Right ventricle myocardium inferior (tissue), 1 donor: ENCODE data around the gene XBP1. TPM values are rescaled to one million over a fixed set of nuclear protein-coding genes. Genes with fewer than 3 reads are reported as not detected.
A peak's percentile ranks its signal among the peaks of the same experiment; 100 is the strongest.
"Not testable (repeated sequence)": the region's sequence is repeated elsewhere in the genome, so short reads cannot be mapped to it uniquely, and the experiment has no call there.

Experiments
- ATAC-seq: fragments of 200-7000 bp; cut with Tn5 transposase; one replicate; pipeline ENCODE4 v1.9.1; 2020; ENCODE audit warnings: mild to moderate bottlenecking, moderate library complexity
- DNase-seq: peaks from one replicate; pipeline ENCODE4 v3.0.0; 2021; ENCODE audit errors: missing footprints
- intact Hi-C: fragments of 100-400 bp; cut with DNase I; formaldehyde crosslinking; loops from one replicate; pipeline ENCODE4 v1.11.0; 2022
- total RNA-seq: library from RNA; stranded (reverse); fragmentation: NEBNext Ultra II Directional; extraction: Animal tissue kit (Norgen Biotek cat#: 25700); gene quantifications from one replicate; pipeline ENCODE4 v1.2.1, GENCODE V29; 2021
- donor health status: DM: no; HTN: yes; CAD: no; lungs with severe emphysema.

Gene XBP1
- total RNA-seq, 1 donor from 2014 or later, result 71.8 TPM

DNA sequence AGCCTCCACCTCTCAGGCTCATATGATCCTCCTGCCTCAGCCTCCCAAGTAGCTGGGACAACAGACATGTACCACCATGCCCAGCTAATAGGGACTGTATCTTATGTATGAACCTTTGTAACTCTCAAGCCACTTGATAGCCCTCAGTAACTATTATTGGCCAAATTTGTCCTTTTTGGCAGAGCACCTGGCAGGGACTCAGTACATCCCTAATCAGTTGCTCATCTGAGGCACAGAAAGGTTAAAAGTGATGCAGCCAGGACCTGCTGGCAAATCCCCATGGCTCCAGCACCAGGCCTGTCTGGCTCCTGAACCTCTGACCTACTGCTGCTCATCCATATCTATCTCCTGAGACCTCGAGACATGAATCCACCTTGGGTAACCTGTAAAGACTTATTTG is 21.1 kb upstream of the XBP1 start:
- intact Hi-C loops, result loop anchor here (10.0 kb wide), 2 partner anchors 767 to 797 kb away; no protein-coding TSS in a partner anchor
- DNase-seq (no peak), ATAC-seq (no peak)

DNA sequence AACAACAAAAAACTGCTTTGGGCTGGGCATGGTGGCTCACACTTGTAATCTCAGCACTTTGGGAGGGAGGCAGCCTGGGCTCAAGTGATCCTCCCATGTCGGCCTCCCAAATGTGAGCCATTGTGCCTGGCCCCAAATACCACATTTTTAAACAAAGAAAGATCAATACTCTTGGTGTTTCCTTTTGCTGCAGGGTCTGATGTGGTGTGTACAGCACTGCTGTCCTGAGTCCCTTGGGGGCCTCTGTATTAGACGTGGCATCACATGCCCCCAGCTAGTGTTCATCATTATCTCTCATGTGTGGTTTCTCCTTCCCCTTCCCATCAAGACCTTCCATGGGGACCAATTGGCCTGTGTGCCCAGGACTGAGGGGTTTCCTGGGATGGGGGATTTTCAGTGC is 20.5 kb upstream of the XBP1 start:
- intact Hi-C loops, result loop anchor here (10.0 kb wide), 2 partner anchors 766 to 796 kb away; no protein-coding TSS in a partner anchor
- DNase-seq (no peak), ATAC-seq (no peak)

DNA sequence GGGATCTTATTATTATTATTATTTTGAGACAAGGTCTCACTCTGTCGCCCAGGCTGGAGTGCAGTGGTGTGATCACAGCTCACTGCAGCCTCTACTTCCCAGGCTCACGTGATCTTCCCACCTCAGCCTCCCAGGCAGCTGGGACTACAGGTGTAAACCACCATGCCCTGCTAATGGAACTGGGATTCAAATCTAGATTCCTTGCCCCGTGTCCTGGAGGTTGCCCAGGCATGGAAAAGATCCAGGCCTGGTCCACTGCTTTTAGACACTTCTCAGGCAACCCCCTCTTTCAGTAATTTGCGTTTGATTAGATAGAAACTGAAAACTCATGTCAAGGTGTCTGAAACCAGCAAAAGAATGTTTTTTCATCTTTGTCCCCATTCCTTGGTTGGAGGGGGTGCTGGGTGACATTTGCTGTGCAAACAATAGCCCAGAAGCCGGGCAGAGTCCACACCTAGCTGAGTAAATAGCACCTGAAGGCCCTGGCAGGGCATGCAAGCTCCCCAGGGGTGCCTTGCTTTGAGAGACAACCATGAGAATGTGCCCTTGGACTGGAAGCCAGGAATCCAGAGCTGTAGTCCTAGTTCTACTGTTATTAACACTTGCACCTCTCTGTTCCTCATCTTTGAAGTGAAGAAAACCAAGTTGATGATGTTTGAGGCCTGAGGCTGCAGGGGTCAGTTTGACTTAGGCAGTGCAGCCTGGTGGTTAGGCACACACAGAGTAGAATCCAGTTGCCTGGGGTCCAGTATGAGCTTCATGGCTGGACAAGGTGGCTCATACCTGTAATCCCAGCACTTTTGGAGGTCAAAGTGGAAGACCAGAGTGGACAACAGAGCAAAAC is 19.1 kb upstream of the XBP1 start:
- intact Hi-C loops, result loop anchor here (10.0 kb wide), 2 partner anchors 765 to 795 kb away; no protein-coding TSS in a partner anchor

DNA sequence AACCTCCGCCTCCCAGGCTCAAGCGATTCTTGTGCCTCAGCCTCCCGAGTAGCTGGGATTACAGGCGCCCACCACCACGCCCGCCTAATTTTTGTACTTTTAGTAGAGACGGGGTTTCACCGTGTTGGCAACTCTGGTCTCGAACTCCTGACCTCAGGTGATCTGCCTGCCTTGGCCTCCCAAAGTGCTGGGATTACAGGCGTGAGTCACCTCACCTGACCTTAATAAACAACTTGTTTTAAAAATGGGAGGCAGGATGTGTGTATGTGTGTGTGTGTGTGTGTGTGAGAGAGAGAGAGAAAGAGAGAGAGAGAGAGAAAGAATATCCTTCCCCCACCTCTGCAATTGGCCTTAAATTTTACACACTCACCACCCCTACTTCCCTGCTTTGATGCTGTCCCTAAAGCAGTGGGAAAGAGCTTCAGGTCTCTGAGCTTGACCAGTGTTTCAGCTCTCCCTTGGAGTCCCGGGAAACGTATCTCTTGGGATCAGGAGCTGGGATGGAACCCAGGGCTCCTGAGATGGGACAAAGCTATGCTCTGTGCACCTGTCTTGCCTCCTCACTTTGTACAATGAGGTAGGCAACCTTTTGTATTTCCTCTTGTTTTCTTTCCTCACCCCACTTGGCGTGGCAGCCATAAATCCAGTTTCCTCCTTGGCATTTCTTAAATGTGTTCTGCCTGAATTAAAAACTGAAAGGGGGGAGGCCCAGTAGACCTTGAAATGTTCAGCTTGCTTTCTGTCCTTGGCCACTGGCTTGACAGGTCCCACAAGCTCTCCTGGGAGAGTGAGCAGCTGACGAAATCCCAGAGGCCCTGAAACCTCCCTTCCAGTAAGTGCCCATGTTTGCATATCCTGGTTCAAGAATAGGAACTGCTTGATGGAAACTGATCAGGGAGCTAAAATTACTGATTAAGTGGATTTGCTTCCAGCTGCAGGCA is 17.8 kb upstream of the XBP1 start:
- ATAC-seq (peak; percentile 58), DNase-seq (no peak)

More for the DNA sequence above, 19.1 kb upstream of the XBP1 start:
- no peak for ATAC-seq
- DNase-seq, result no peak

DNA sequence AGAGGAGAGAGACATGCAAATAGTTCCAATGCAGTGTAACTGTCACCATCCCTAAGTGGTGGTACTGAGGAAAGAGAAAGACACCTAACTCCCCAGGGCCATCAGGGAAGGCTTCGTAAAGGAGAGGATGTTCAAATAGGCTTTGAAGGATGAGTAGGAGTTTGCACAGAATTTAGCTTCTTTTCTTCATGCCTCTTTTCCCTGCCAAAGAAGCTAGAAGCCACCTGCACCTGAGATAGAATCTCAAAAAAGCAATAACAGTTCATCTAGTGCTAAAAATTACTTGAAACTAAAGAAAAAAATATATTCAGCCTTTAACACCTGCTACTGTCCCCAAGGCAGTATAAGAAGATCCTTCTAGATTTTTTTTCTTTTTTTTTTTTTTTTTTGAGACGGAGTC is 16.7 kb upstream of the XBP1 start:
- intact Hi-C loops, result no loop called here
- DNase-seq (no peak), ATAC-seq (no peak)

More for the DNA sequence above, 17.8 kb upstream of the XBP1 start:
- intact Hi-C loops, result no loop called here

DNA sequence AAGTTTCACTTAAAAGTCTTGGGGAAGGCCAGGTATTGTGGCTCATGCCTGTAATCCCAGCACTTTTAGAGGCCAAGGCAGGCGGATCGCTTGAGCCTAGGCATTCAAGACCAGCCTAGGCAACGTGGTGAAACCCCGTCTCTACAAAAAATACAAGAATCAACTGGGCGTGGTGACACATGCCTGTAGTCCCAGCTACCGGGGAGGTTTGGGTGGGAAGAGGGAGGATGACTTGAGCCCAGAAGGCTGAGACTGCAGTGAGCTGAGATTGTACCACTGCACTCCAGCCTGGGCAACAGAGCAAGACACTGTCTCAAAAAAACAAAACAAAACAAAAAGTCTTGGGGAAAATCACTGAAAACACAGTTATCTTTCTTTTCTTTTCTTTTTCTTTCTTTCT is 15.4 kb upstream of the XBP1 start:
- DNase-seq, result no peak

DNA sequence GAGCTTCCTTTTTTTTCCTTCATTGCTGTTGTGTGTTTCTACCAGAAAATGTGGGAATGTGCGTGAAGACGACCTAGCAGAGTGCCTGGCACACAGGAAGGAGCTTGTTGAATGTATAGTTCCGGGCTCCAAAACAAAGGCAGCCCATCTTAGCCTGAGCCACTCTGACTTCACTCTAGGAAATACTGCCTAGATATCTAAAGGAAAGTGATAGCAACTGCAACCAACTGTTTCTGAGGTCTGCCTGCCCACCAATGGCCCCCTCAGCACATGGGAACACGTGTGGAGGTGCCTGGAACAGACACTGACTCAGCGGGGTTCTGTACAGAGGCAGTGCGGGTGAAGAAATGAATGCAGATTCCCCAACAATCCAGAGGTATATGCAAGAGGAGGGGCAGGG is 14.7 kb upstream of the XBP1 start:
- intact Hi-C loops, result no loop called here
- no peak for DNase-seq
- no peak for ATAC-seq

More for the DNA sequence above, 15.4 kb upstream of the XBP1 start:
- intact Hi-C loops, result no loop called here
- ATAC-seq, result no peak

DNA sequence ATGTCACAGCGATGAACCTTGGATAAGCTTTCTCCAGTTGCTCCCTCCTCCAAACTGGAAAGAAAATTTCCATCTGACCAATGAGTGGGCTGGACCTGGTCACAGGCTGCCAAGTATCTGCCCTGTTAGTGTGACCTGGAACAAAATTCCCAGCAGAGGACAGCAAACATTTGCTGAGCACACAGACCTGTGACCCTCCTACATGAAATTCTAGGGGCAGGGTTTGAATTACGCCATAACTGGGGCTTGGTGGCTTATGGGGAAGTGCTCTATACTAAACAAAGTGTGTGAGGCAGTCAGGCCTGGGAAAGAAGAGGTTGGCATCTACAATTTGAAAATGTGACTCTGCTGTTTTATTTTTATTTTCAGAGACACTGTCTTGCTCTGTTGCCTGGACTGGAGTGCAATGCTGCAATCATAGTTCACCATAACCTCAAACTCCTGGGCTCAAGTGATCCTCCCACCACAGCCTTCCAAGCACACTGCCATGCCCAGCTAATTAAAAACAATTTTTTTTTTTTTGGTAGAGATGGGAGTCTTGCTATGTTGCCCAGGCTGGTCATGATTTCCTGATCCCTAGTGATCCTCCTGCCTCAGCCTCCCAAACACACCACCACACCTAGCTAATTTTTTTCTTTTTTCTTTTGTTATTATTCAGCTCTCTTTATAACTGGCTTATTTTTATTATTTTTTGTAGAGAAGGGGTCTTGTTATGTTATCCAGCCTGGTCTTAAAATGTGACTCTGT is 13.6 kb upstream of the XBP1 start:
- DNase-seq, result no peak
- intact Hi-C loops, result no loop called here
- peak; percentile 50 for ATAC-seq

DNA sequence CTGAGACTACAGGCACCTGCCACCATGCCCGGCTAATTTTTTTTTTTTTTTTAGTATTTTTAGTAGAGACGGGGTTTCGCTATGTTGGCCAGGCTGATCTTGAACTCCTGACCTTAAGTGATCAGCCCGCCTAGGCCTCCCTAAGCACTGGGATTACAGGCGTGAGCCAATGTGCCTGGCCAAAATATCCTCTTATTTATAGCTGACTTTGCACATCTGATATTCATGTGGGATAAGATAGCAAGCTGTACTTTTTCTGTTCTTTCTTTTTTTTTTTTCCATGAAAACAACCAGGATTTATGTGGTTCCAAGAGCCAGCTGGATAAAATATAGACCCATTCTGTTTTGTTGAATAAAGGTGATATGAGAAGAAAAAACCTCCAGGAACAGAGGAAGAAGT is 12.1 kb upstream of the XBP1 start:
- DNase-seq (no peak), ATAC-seq (peak; percentile 59)
- intact Hi-C loops, result no loop called here

DNA sequence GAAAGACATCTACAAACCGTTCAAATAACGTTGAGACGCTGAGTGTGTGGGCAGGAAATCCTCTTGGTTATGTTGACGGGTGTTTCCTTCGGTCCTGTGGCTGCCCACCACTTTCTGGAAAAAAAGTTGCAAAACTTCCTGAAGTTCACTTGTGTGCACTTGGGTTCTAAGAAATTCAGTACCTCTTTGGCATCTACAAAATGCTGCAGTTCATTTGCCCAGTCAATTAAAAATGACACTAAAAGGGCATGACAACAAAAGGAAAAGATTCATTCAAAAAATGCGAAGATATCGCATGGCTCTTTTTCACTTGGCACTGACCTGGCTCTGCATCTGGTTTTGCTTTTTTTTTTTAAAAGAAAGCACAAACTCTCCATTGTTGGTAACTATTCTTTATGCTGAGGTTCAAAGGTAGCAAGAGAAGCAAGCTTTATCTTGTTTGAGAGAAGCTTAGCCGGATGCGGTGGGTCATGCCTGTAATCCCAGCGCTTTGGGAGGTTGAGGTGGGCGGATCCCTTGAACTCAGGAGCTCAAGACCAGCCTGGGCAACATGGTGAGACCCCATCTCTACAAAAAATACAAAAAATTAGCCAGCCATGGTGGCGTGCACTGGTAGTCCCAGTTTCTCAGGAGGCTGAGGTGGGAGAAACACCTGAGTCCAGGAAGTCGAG is 10.6 kb upstream of the XBP1 start:
- no peak for DNase-seq
- intact Hi-C loops, result no loop called here
- ATAC-seq, result no peak

DNA sequence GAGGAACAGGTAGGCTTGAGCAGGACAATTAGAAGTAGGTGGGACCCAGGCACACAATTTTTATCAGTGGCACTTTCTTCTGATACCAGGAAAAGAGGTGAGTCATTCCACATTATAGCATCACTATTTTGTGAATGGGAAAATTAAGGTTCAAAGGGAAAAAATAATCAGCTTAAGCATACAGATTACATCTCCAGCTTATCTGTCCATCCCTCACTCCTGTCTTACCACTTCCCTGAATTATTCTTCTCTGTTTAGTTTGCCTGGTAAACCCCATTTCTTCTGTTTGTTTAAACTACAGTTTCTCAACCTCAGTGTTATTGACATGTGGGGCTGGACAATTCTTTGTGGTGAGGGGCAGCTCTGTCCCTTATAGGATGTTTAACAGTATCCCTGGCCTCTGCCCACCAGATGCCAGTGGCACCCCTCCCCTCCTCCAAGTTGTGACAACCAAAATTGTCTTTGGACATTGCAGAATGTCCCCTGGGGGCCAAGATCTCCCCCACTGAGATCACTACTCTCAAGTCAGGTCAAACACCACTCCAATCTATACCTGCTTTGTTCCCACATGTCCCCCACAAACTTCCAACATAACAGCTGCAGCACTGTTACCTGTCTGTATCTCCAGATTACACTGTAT is 8.5 kb upstream of the XBP1 start:
- DNase-seq, result no peak
- intact Hi-C loops, result no loop called here
- no peak for ATAC-seq

DNA sequence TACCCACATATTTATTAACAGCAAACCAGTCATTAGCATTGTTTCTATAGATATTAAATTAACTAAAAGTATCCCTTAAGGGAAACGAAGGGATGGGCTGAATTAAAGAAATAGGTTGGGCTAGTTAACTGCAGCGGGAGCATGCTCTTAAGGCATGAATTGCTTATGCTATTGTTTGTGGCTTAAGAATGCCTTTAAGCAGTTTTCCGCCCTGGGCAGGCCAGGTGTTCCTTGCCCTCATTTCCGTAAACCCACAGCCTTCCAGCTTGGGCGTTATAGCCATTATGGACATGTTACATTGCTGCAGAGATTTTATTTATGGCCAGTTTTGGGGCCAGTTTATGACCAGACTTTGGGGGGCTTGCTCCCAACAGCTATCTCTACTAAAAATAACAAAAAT is 5.1 kb upstream of the XBP1 start:
- DNase-seq, ATAC-seq, intact Hi-C loops: not testable (repeated sequence)

DNA sequence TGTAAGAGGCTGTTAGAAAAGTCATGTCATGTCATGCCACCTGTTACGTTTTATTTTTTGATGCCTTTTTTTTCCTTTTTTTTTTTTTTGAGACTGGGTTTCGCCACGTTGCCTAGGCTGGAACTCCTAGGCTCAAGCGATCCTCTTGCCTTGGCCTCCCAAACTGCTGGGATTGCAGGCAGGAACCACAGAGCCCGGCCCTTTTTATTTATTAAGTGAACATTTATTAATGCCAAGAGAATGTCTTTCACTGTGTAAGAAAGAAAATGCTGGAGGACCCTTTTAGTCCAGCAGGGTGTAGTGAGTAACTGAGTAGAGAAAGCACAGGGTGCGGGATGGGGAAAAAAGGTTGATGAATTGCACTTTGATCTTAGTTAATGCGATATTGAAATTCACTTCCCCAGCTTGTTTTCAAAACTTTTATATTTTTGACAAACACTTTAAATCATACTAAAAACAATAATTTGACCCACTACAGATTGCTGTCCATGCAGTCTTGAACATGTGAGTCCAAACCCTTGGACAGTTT is 2.3 kb upstream of the XBP1 start:
- no peak for ATAC-seq
- DNase-seq, result no peak
- intact Hi-C loops, result no loop called here

DNA sequence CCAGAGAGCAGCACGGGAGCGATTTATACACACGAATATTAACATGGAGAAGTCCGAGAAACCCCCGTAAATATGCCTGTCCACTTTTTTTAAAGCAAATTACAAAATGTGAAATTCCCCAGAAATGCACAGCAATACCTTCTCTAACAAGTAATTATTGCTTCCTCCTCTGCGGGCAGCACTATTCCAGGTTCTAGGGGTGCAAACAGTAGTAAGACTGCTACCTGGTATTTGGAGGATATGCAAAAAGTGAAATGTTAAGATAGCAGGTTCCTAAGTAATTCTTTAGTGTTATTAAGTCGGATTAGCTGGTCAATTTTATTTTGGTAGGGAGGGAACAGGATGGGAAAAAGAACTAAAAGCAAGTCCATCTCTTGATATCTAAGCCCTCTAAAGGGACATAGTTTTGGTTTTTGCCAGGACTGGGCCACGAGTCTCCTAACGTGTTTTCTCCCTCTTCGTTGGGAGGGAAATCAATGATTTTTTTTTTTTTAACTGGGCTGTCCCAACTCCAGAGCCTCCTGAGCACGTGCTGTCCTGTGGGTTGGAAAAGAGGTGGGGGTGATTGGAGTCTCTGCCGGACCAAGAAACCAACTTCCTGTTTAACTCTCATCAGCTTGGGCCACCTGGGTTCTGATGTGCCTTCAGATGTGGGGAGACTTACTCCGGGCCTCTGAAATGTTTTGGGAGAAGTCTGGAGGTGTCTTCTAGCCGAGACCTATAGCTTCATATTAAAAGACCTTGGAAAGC is 1.7 kb upstream of the XBP1 start:
- no peak for DNase-seq
- intact Hi-C loops, result no loop called here
- no peak for ATAC-seq

DNA sequence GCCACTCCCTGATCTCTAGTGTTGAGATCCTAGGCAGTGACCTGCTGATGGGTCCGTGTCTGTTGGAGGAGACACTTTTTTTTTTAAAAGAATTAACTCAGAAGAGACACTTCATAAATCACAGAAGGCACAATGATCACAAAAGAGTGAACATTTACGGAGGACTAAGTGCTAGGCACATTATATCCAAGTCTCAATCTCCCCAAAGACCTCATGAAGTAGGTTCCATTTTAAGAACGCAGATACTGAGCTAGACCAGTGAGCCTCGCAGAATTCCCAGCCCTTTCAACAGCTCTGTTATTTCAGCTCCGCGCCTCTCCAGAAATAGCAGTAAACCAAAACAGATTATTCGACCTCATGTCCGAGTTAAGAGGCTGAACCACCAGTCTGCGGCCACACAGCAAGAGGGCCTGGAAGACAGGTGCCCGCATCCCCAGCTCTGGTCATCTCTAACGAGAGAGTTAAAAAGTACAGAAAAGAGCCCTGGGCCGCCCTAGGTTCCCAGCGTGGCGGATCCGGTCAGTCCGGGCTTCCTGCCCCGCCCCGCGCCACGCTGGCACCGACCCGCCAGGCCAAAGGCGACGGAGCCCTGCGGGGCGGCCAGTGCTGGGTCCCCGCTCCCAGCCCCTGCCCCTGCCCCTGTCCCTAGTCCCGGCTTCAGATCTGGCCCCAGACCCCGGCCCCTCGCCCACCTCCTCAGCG is 612 bp downstream of the XBP1 start:
- intact Hi-C loops, result loop anchor here (2.0 kb wide), 1 partner anchor 27 kb away; the partner anchor contains the start of gene CCDC117
- DNase-seq, result peak; percentile 88
- peak; percentile 83 for ATAC-seq
